Measurements from ENCODE around the gene MYL2. TPM values are rescaled to one million over a fixed set of nuclear protein-coding genes. Genes with fewer than 3 reads are reported as not detected.

MYL2 gene
- polyA plus RNA-seq, 1 donor (not counting 4 experiments of a cell fraction or from before 2014, with no cell fraction given): 0.08 TPM

GRCh38 chr12:110906083-110906482, 14.3 kb downstream of the MYL2 start:
- Histone ChIP-seq H3K4me2 (ENCODE audit: control insufficient read depth, extremely low read depth, insufficient read depth, low read depth, low read length) (no peak overlapping the region), H3K27ac (ENCODE audit: control insufficient read depth, insufficient read depth, low read length) (no peak overlapping the region), H3K9me3 (ENCODE audit: control insufficient read depth, low read depth, low read length) (no peaks in the 10 kb centered on the region), H3K79me2 (ENCODE audit: control insufficient read depth, insufficient read depth, low read length) (no peaks in the 10 kb centered on the region), H3K27me3 (ENCODE audit: control insufficient read depth, extremely low read depth, insufficient read depth, low read length) (no peaks in the 10 kb centered on the region), H3K9ac (ENCODE audit: control insufficient read depth, extremely low read depth, insufficient read depth, low read length) (no peak overlapping the region), H3K4me1 (ENCODE audit: control insufficient read depth, extremely low read depth, insufficient read depth, low read length) (peaks cover 11% of the 10 kb centered on the region), H3K9me1 (ENCODE audit: control insufficient read depth, extremely low read depth, insufficient read depth, low read length) (no peaks in the 10 kb centered on the region), H4K20me1 (ENCODE audit: control insufficient read depth, extremely low read depth, insufficient read depth, low read length) (no peaks in the 10 kb centered on the region), H3K36me3 (ENCODE audit: control insufficient read depth in 2 of 2, extremely low read depth in 1 of 2, insufficient read depth in 2 of 2, low read length in 2 of 2) (no peaks in the 10 kb centered on the region), H2AFZ (ENCODE audit: control insufficient read depth, low read length) (no peak overlapping the region), H3K4me3 (ENCODE audit: control insufficient read depth in 2 of 3, extremely low read depth in 1 of 3, insufficient read depth in 2 of 3, low read depth in 1 of 3, low read length in 3 of 3) (no peak overlapping the region)
- dilution Hi-C loops (cut with MboI; ENCODE audit: extremely low pct_ligation_motif_present, low sequenced_read_pairs): no loop called here
- FAIRE-seq (no peak), DNase-seq (ENCODE audit: low read depth, low spot score) (no peak)
- TF ChIP-seq CTCF (optimal IDR thresholded peaks at IDR 0.05 in 1 of 3, IDR thresholded peaks at IDR 0.05 in 1 of 3, conservative IDR thresholded peaks at IDR 0.05 in 1 of 3; ENCODE audit: extremely low read depth in 1 of 3, insufficient read depth in 2 of 3, low read length in 3 of 3): no peak
- TF ChIP-seq EZH2 (IDR thresholded peaks at IDR 0.05; ENCODE audit: low read length): no peak

GRCh38 chr12:110903511-110903910, 16.9 kb downstream of the MYL2 start:
- H3K4me3 ChIP-seq (ENCODE audit: control insufficient read depth in 2 of 3, extremely low read depth in 1 of 3, insufficient read depth in 2 of 3, low read depth in 1 of 3, low read length in 3 of 3): no peak overlapping the region
- no peak overlapping the region for H3K9ac ChIP-seq (ENCODE audit: control insufficient read depth, extremely low read depth, insufficient read depth, low read length)
- H3K27me3 ChIP-seq (ENCODE audit: control insufficient read depth, extremely low read depth, insufficient read depth, low read length): no peaks in the 10 kb centered on the region
- H4K20me1 ChIP-seq (ENCODE audit: control insufficient read depth, extremely low read depth, insufficient read depth, low read length): no peaks in the 10 kb centered on the region
- dilution Hi-C loops (cut with MboI; ENCODE audit: extremely low pct_ligation_motif_present, low sequenced_read_pairs): no loop called here
- no peak overlapping the region for H2AFZ ChIP-seq (ENCODE audit: control insufficient read depth, low read length)
- H3K27ac ChIP-seq (ENCODE audit: control insufficient read depth, insufficient read depth, low read length): no peak overlapping the region
- no peak for TF ChIP-seq CTCF (optimal IDR thresholded peaks at IDR 0.05 in 1 of 3, IDR thresholded peaks at IDR 0.05 in 1 of 3, conservative IDR thresholded peaks at IDR 0.05 in 1 of 3; ENCODE audit: extremely low read depth in 1 of 3, insufficient read depth in 2 of 3, low read length in 3 of 3)
- TF ChIP-seq EZH2 (IDR thresholded peaks at IDR 0.05; ENCODE audit: low read length): no peak
- H3K9me1 ChIP-seq (ENCODE audit: control insufficient read depth, extremely low read depth, insufficient read depth, low read length): no peaks in the 10 kb centered on the region
- H3K4me2 ChIP-seq (ENCODE audit: control insufficient read depth, extremely low read depth, insufficient read depth, low read depth, low read length): no peak overlapping the region
- H3K79me2 ChIP-seq (ENCODE audit: control insufficient read depth, insufficient read depth, low read length): no peaks in the 10 kb centered on the region
- FAIRE-seq (no peak), DNase-seq (ENCODE audit: low read depth, low spot score) (no peak)
- no peaks in the 10 kb centered on the region for H3K9me3 ChIP-seq (ENCODE audit: control insufficient read depth, low read depth, low read length)
- no peaks in the 10 kb centered on the region for H3K36me3 ChIP-seq (ENCODE audit: control insufficient read depth in 2 of 2, extremely low read depth in 1 of 2, insufficient read depth in 2 of 2, low read length in 2 of 2)
- peaks cover 7% of the 10 kb centered on the region for H3K4me1 ChIP-seq (ENCODE audit: control insufficient read depth, extremely low read depth, insufficient read depth, low read length)
